NCI-H2196 treated with DMSO at 0.1 percent for 48 hours (cell line): ENCODE results near the gene STRA6.

Source experiments
- DNase-seq: peaks from one replicate; lab custom pipeline; 2025; ENCODE audit not compliant: unreplicated experiment; lab: John Stamatoyannopoulos, UW

The STRA6 gene

GRCh38 chr15:74208496-74208895, 5.9 kb upstream of the STRA6 start:
- no peak for DNase-seq

GRCh38 chr15:74207652-74208440, 5.3 kb upstream of the STRA6 start:
- DNase-seq, result no peak

GRCh38 chr15:74206801-74207281, 4.3 kb upstream of the STRA6 start:
- DNase-seq, result no peak

GRCh38 chr15:74205582-74205947, 3.0 kb upstream of the STRA6 start:
- no peak for DNase-seq

- no peak for DNase-seq
These were observed 1.4 kb upstream of the STRA6 start for GRCh38 chr15:74203914-74204431.

- no peak for DNase-seq
These were observed 722 bp downstream of the STRA6 start for GRCh38 chr15:74201710-74202420.

GRCh38 chr15:74200871-74201419, 1.6 kb downstream of the STRA6 start:
- DNase-seq, result no peak

GRCh38 chr15:74200412-74200815, 2.2 kb downstream of the STRA6 start:
- no peak for DNase-seq

GRCh38 chr15:74199297-74199652, 3.3 kb downstream of the STRA6 start:
- no peak for DNase-seq

GRCh38 chr15:74197176-74197965, 5.2 kb downstream of the STRA6 start:
- DNase-seq, result no peak

- DNase-seq, result no peak
These were observed 6.4 kb downstream of the STRA6 start for GRCh38 chr15:74196175-74196574.

- DNase-seq, result no peak
These were observed 7.7 kb downstream of the STRA6 start for GRCh38 chr15:74194572-74195559.

- no peak for DNase-seq
These were observed 8.7 kb downstream of the STRA6 start for GRCh38 chr15:74193905-74194304.

GRCh38 chr15:74193299-74193718, 9.3 kb downstream of the STRA6 start:
- no peak for DNase-seq

GRCh38 chr15:74192751-74193150, 9.8 kb downstream of the STRA6 start:
- no peak for DNase-seq

- DNase-seq, result no peak
These were observed 10.8 kb downstream of the STRA6 start for GRCh38 chr15:74191798-74192197.

- DNase-seq, result no peak
These were observed 14.4 kb downstream of the STRA6 start for GRCh38 chr15:74188216-74188615.

GRCh38 chr15:74185710-74186348, 16.8 kb downstream of the STRA6 start:
- no peak for DNase-seq

- DNase-seq, result no peak
These were observed 17.9 kb downstream of the STRA6 start for GRCh38 chr15:74184582-74185091.
